H1 (cell line): Measurements from ENCODE around the gene BRSK2. TPM values are rescaled to one million over a fixed set of nuclear protein-coding genes. Genes with fewer than 3 reads are reported as not detected.

Source experiments
- CTCF ChIA-PET: fragments of 300-600 bp; sonication (Branson Sonifier 250); formaldehyde crosslinking; loops from one replicate; lab custom pipeline; 2021; ENCODE audit not compliant: partially characterized antibody; lab: Charles Lee
- POLR2A ChIA-PET: fragments of 300-600 bp; sonication (Branson Sonifier 250); formaldehyde crosslinking; loops from one replicate; lab custom pipeline; 2021; ENCODE audit warnings: inconsistent platforms; ENCODE audit not compliant: partially characterized antibody; lab: Charles Lee
- DNase-seq, 2 experiments: peaks; one replicate each; pipeline versions ENCODE4 v3.0.0 to v3.0.0-alpha.2; 2010 to 2022; ENCODE audit warnings: low spot score in 2 of 2, low read depth in 1 of 2, mixed read lengths in 1 of 2
- FAIRE-seq: peaks from 2 replicates; lab custom pipeline; 2011; peaks lifted over from hg19 to GRCh38; lab: Jason Lieb, UNC
- H2AFZ ChIP-seq: 2 replicates; pipeline ENCODE4 v1.8.1; 2012; ENCODE audit warnings: low read length, inconsistent platforms
- H2AK5ac ChIP-seq: 2 replicates; pipeline ENCODE4 v1.6.1; 2013; ENCODE audit warnings: low read depth, low read length
- H2BK120ac ChIP-seq: replicated peaks from 2 replicates; pipeline ENCODE3; 2013; ENCODE audit warnings: low read depth, low read length, inconsistent platforms
- H2BK12ac ChIP-seq: 2 replicates; pipeline ENCODE4 v1.6.1; 2013; ENCODE audit warnings: low read depth, low read length
- H2BK15ac ChIP-seq: 2 replicates; pipeline ENCODE4 v1.6.1; 2013; ENCODE audit warnings: low read length
- H2BK20ac ChIP-seq: 2 replicates; pipeline ENCODE4 v1.6.1; 2013; ENCODE audit warnings: low read length
- H2BK5ac ChIP-seq: 2 replicates; pipeline ENCODE4 v1.6.1; 2013; ENCODE audit warnings: low read depth, low read length
- H3K14ac ChIP-seq: 2 replicates; pipeline ENCODE4 v1.6.1; 2013; ENCODE audit warnings: inconsistent platforms; ENCODE audit not compliant: insufficient read length
- H3K18ac ChIP-seq: 2 replicates; pipeline ENCODE4 v1.6.1; 2013; ENCODE audit warnings: low read length; ENCODE audit errors: extremely low read depth
- H3K23ac ChIP-seq: 2 replicates; pipeline ENCODE4 v1.6.1; 2013; ENCODE audit warnings: inconsistent platforms; ENCODE audit not compliant: insufficient read length
- H3K23me2 ChIP-seq: 2 replicates; pipeline ENCODE4 v1.6.1; 2013; ENCODE audit warnings: low read depth, low read length
- H3K27ac ChIP-seq: 2 replicates; pipeline ENCODE4 v1.6.1; 2011; ENCODE audit warnings: low read depth, low read length, inconsistent platforms
- H3K27me3 ChIP-seq, 4 experiments: replicated peaks in 1 of 4; 1 replicate in 1 of 4; 2 replicates in 3 of 4; pipeline versions ENCODE4 v1.6.1 to v1.8.1; 2011 to 2013; ENCODE audit warnings: low read length in 3 of 4, mild to moderate bottlenecking in 3 of 4, inconsistent platforms in 2 of 4, mixed read lengths in 2 of 4, moderate library complexity in 1 of 4; ENCODE audit not compliant: control insufficient read depth in 3 of 4, insufficient read depth in 3 of 4; ENCODE audit errors: extremely low read depth in 1 of 4
- H3K36me3 ChIP-seq, 4 experiments: 2 replicates each; pipeline versions ENCODE4 v1.6.1 to v1.8.1; 2011 to 2013; ENCODE audit warnings: mild to moderate bottlenecking in 4 of 4, low read length in 3 of 4, moderate library complexity in 2 of 4, control low read depth in 1 of 4, inconsistent platforms in 1 of 4; ENCODE audit not compliant: insufficient read depth in 4 of 4, control insufficient read depth in 2 of 4
- H3K4ac ChIP-seq: replicated peaks from 2 replicates; pipeline ENCODE3; 2013; ENCODE audit warnings: low read length, low read depth, mixed read lengths, inconsistent platforms; ENCODE audit not compliant: insufficient read length
- H3K4me1 ChIP-seq, 4 experiments: replicated peaks in 1 of 4; 1 replicate in 1 of 4; 2 replicates in 3 of 4; pipeline versions ENCODE4 v1.6.1 to v1.8.1; 2011 to 2013; ENCODE audit warnings: low read length in 3 of 4, inconsistent platforms in 2 of 4, mixed read lengths in 1 of 4; ENCODE audit not compliant: insufficient read depth in 4 of 4, control insufficient read depth in 3 of 4
- H3K4me2 ChIP-seq, 2 experiments: 2 replicates each; pipeline versions ENCODE4 v1.6.1 to v1.8.1; 2011 to 2013; ENCODE audit warnings: low read depth in 2 of 2, low read length in 2 of 2, control low read depth in 1 of 2, inconsistent platforms in 1 of 2, mild to moderate bottlenecking in 1 of 2; ENCODE audit not compliant: insufficient read depth in 1 of 2
- H3K4me3 ChIP-seq, 4 experiments: fragments of 200-600, 300-600 bp in 1 of 4; sonication (generic), shearing (Covaris generic), sonication (Bioruptor Twin) in 1 of 4; 2 replicates each; pipeline versions ENCODE4 v1.5.1 to v1.8.1; 2011 to 2016; ENCODE audit warnings: low read length in 4 of 4, low read depth in 3 of 4, control low read depth in 2 of 4, inconsistent platforms in 2 of 4, mild to moderate bottlenecking in 2 of 4, mixed read lengths in 1 of 4, moderate library complexity in 1 of 4; ENCODE audit not compliant: insufficient read depth in 2 of 4; ENCODE audit errors: extremely low read depth in 1 of 4
- H3K56ac ChIP-seq: replicated peaks from 2 replicates; pipeline ENCODE3; 2013; ENCODE audit warnings: low read depth, mild to moderate bottlenecking, mixed read lengths, low read length, inconsistent platforms; ENCODE audit not compliant: insufficient read length
- H3K79me1 ChIP-seq: 2 replicates; pipeline ENCODE4 v1.6.1; 2013; ENCODE audit warnings: low read depth, low read length, control low read depth
- H3K79me2 ChIP-seq, 2 experiments: 2 replicates each; pipeline versions ENCODE4 v1.6.1 to v1.8.1; 2012 to 2013; ENCODE audit warnings: low read length in 2 of 2, mild to moderate bottlenecking in 2 of 2, inconsistent platforms in 1 of 2; ENCODE audit not compliant: insufficient read depth in 2 of 2, control insufficient read depth in 1 of 2
- H3K9ac ChIP-seq, 4 experiments: replicated peaks in 1 of 4; 1 replicate in 1 of 4; 2 replicates in 3 of 4; pipeline versions ENCODE4 v1.6.1 to v1.8.1; 2011 to 2013; ENCODE audit warnings: low read depth in 3 of 4, low read length in 3 of 4, control low read depth in 2 of 4, mild to moderate bottlenecking in 2 of 4, moderate library complexity in 2 of 4, inconsistent platforms in 1 of 4; ENCODE audit errors: extremely low read depth in 1 of 4
- H3K9me3 ChIP-seq, 2 experiments: 2 replicates each; pipeline versions ENCODE4 v1.6.1 to v1.8.1; 2012 to 2013; ENCODE audit warnings: mild to moderate bottlenecking in 2 of 2, moderate library complexity in 2 of 2, control low read depth in 1 of 2, inconsistent platforms in 1 of 2, low read depth in 1 of 2, low read length in 1 of 2, mixed read lengths in 1 of 2; ENCODE audit not compliant: insufficient read depth in 2 of 2
- H4K20me1 ChIP-seq, 2 experiments: replicated peaks in 1 of 2; 2 replicates each; pipeline versions ENCODE3 to v1.8.1; 2011 to 2013; ENCODE audit warnings: inconsistent platforms in 2 of 2, low read length in 2 of 2, mild to moderate bottlenecking in 1 of 2; ENCODE audit not compliant: insufficient read depth in 2 of 2, control insufficient read depth in 1 of 2
- H4K5ac ChIP-seq: 2 replicates; pipeline ENCODE4 v1.6.1; 2013; ENCODE audit warnings: low read length, low read depth, mixed read lengths, inconsistent platforms; ENCODE audit not compliant: insufficient read length
- H4K8ac ChIP-seq: 2 replicates; pipeline ENCODE4 v1.8.0; 2013; ENCODE audit warnings: mild to moderate bottlenecking, moderate library complexity, low read length, inconsistent platforms; ENCODE audit not compliant: insufficient read depth; ENCODE audit errors: extremely low read depth
- H4K91ac ChIP-seq: replicated peaks from 2 replicates; pipeline ENCODE3; 2013; ENCODE audit warnings: low read length, mixed read lengths, inconsistent platforms; ENCODE audit not compliant: insufficient read length
- ATF3 ChIP-seq: IDR thresholded peaks from 2 replicates; pipeline ENCODE4 v1.6.1; 2011; ENCODE audit warnings: low read depth, mild to moderate bottlenecking, low read length; ENCODE audit not compliant: insufficient read depth
- CREB1 ChIP-seq: IDR thresholded peaks from 2 replicates; pipeline ENCODE4 v1.6.1; 2012; ENCODE audit warnings: inconsistent platforms
- EGR1 ChIP-seq: IDR thresholded peaks from 2 replicates; pipeline ENCODE4 v1.6.1; 2011; ENCODE audit warnings: low read depth, low read length, borderline replicate concordance
- GTF2F1 ChIP-seq: IDR thresholded peaks from 2 replicates; pipeline ENCODE4 v1.6.1; 2012; ENCODE audit warnings: low read depth, low read length, improper control_type of control experiment, borderline replicate concordance
- SUZ12 ChIP-seq: fragments of 200-600 bp; sonication (generic); IDR thresholded peaks from 2 replicates; pipeline ENCODE4 v1.6.1; 2012; ENCODE audit warnings: mild to moderate bottlenecking, inconsistent platforms, low read length, moderate library complexity, mixed read lengths
- TEAD4 ChIP-seq: IDR thresholded peaks from 2 replicates; pipeline ENCODE4 v1.6.1; 2012; ENCODE audit warnings: low read depth, low read length, inconsistent platforms, mixed read lengths
- WGBS, 2 experiments: shearing (Covaris generic) in 1 of 2; methylation state at CpG; one replicate each; pipeline versions ENCODE4 v1.1.6 to v1.1.7; 2013 to 2015; ENCODE audit warnings: low lambda C conversion rate in 2 of 2, mixed read lengths in 2 of 2, inconsistent platforms in 1 of 2, low coverage in 1 of 2, missing lambda C conversion rate in 1 of 2; ENCODE audit not compliant: insufficient replicate concordance in 2 of 2, insufficient coverage in 1 of 2, insufficient read length in 1 of 2; ENCODE audit errors: extremely low coverage in 1 of 2, missing lambda C conversion rate in 1 of 2; 5-methylcytosine and 5-hydroxymethylcytosine counted together
- polyA plus RNA-seq, 7 experiments: library from polyadenylated mRNA; depleted of rRNA in 3 of 7; stranded (reverse) in 5 of 7; unstranded in 2 of 7; fragments of >200 nt in 5 of 7; fragments of 200-250 nt in 2 of 7; gene quantifications; 1 replicate in 5 of 7; 2 replicates in 1 of 7; 4 replicates in 1 of 7; pipeline versions ENCODE4 v1.2.1 to v1.2.3, GENCODE V29; 2011 to 2013; ENCODE audit warnings: missing spikeins in 2 of 7, mixed read lengths in 2 of 7
- total RNA-seq: library from RNA; stranded (reverse); fragmentation: NEBNext Ultra II Directional; extraction: Animal tissue kit (Norgen Biotek cat#: 25700); gene quantifications from 2 replicates; pipeline ENCODE4 v1.2.1, GENCODE V29; 2021

Gene BRSK2
- total and polyA plus RNA-seq, 2 of the 8 experiments (the other 6 are each of a cell fraction or from before 2014, with no cell fraction given) = 17.3 to 27.1 TPM

GRCh38 chr11:1371836-1372465 is 17.8 kb upstream of the BRSK2 start:
- POLR2A ChIA-PET = no interaction called here
- DNase-seq (no peak), FAIRE-seq (no peak)
- Histone ChIP-seq H3K4ac (no peak overlapping the region), H3K56ac (no peak overlapping the region), H3K9ac (no peak overlapping the region), H2BK20ac (no peak overlapping the region), H3K9me3 (peaks cover 12 to 41% of the 10 kb centered on the region in 2 experiments; a peak in 3 of 4 replicates)
- no peak for TF ChIP-seq TEAD4
- TF ChIP-seq EGR1 = no peak
- TF ChIP-seq ATF3 = no peak
- no peak for TF ChIP-seq GTF2F1
- no peak for TF ChIP-seq CREB1
- TF ChIP-seq SUZ12 = no peak
- TF ChIP-seq, all 59 proteins: peak for 0
- H3K27me3 ChIP-seq = no peaks in the 10 kb centered on the region
- H3K79me1 ChIP-seq = no peaks in the 10 kb centered on the region
- no peak overlapping the region for H2BK15ac ChIP-seq
- H2AK5ac ChIP-seq = no peak overlapping the region
- no peak overlapping the region for H4K5ac ChIP-seq
- no peaks in the 10 kb centered on the region for H3K23me2 ChIP-seq
- no peak overlapping the region for H2BK12ac ChIP-seq
- H3K4me3 ChIP-seq = no peak overlapping the region
- no peak overlapping the region for H3K23ac ChIP-seq
- H2BK120ac ChIP-seq = no peak overlapping the region
- H3K18ac ChIP-seq = no peak overlapping the region
- 91% methylated on average over 14 of the region's 26 CpGs; no CpG with 5 or more reads in 1 of the 2 experiments for WGBS, 2 experiments
- no peaks in the 10 kb centered on the region for H3K79me2 ChIP-seq
- H2AFZ ChIP-seq = no peak overlapping the region
- CTCF ChIA-PET = interaction anchor here (0.6 kb wide), 1 partner anchor 14 kb away, joined by 3 read pairs; no protein-coding TSS in a partner anchor
- H3K4me1 ChIP-seq = no peaks in the 10 kb centered on the region; a peak in 1 of 7 replicates
- no peak overlapping the region for H3K4me2 ChIP-seq
- no peaks in the 10 kb centered on the region for H3K36me3 ChIP-seq
- H3K14ac ChIP-seq = no peak overlapping the region
- no peak overlapping the region for H2BK5ac ChIP-seq
- H3K27ac ChIP-seq = no peak overlapping the region
- no peaks in the 10 kb centered on the region for H4K20me1 ChIP-seq
- no peak overlapping the region for H4K8ac ChIP-seq
- no peak overlapping the region for H4K91ac ChIP-seq
